ENCODE data around the gene CCDC74B. TPM values are rescaled to one million over a fixed set of nuclear protein-coding genes. Genes with fewer than 3 reads are reported as not detected.
"Not testable (repeated sequence)": the region's sequence is repeated elsewhere in the genome, so short reads cannot be mapped to it uniquely, and the experiment has no call there.

CCDC74B gene
- total RNA-seq, 1 experiment from 2014 or later: 52.8 TPM

GRCh38 chr2:130166611-130167010 lies 21.7 kb upstream of the CCDC74B start:
- not testable (repeated sequence) for DNase-seq (ENCODE audit: low spot score)

- no peak for DNase-seq (ENCODE audit: low spot score)
Measured at GRCh38 chr2:130165293-130166016, 20.5 kb upstream of the CCDC74B start.

GRCh38 chr2:130162968-130163367 lies 18.1 kb upstream of the CCDC74B start:
- no peak for DNase-seq (ENCODE audit: low spot score)

GRCh38 chr2:130162486-130162885 lies 17.6 kb upstream of the CCDC74B start:
- not testable (repeated sequence) for DNase-seq (ENCODE audit: low spot score)

- DNase-seq (ENCODE audit: low spot score): not testable (repeated sequence)
Measured at GRCh38 chr2:130160838-130161705, 16.2 kb upstream of the CCDC74B start.

DNA sequence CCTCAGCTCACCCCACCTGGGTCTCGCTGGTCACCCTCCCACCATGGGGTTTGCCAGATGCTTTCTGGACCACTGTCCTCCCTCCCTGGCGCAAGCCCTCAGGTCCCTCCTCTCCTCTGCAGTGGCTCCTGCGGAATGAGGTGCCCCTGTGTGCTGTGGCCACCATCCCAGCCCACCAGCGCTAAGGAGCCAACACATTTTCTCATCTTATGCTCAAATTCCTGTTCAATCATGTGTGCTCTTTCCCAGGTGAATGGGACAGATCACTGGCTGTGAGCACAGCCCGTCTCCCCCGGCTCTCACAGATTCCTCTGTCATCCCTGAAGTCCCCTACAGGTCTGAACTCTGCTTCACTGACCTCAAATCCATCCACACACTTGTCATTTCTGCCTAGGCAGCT lies 15.2 kb upstream of the CCDC74B start:
- DNase-seq (ENCODE audit: low spot score): no peak

DNA sequence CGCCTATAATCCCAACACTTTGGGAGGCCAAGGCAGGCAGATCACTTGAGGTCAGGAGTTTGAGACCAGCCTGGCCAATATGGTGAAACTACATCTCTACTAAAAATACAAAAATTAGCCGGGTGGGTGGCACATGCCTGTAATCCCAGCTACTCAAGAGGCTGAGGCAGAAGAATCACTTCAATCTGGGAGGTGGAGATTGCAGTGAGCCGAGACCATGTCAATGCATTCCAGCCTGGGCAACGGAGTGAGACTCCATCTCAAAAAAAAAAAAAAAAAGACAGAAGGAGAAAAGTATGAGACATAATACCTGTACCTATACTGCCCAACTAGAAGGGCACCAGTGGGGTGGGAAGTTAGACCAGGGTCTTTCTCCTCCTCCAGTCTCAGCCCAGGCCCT lies 14.5 kb upstream of the CCDC74B start:
- not testable (repeated sequence) for DNase-seq (ENCODE audit: low spot score)

- no peak for DNase-seq (ENCODE audit: low spot score)
Measured at GRCh38 chr2:130158631-130159030, 13.7 kb upstream of the CCDC74B start.

- not testable (repeated sequence) for DNase-seq (ENCODE audit: low spot score)
Measured at GRCh38 chr2:130157825-130158514, 13.1 kb upstream of the CCDC74B start.

GRCh38 chr2:130157354-130157753 lies 12.4 kb upstream of the CCDC74B start:
- DNase-seq (ENCODE audit: low spot score): not testable (repeated sequence)

GRCh38 chr2:130156624-130157004 lies 11.7 kb upstream of the CCDC74B start:
- no peak for DNase-seq (ENCODE audit: low spot score)

DNA sequence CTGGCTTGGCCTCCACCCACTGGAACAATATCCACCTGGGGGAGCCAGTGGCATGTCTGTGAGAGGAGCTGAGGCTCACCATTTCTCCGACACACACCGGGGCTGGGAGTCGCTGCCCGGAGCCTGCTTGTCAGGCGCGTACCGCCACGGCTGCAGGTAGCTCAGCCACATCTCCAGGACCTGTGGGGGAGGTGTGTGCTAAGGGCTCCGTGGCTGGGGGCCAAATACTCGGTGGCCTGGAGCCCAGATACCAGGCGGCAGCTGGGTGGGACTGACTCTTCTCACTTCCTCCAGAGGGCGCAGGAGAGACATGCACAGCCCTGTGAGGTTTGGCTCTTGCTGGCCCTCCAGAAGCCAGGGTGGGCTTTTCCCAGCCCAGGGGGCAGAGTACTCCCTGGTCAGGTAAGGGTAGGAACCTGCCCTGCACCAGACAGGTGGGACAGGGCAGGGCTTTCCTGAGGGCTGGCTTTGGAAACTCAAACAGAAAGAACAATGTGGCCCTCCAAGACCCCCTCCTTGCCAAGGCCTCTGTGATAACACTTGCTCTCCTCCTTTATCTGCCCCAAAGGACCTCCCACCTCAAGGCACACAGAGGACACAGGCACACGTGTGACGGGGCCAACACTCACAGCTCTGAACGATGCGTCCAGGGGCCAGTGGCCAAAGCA lies 11.2 kb upstream of the CCDC74B start:
- peak; percentile 49 for DNase-seq (ENCODE audit: low spot score)

- no peak for DNase-seq (ENCODE audit: low spot score)
Measured at GRCh38 chr2:130154773-130155765, 10.2 kb upstream of the CCDC74B start.

- DNase-seq (ENCODE audit: low spot score): not testable (repeated sequence)
Measured at GRCh38 chr2:130154423-130154770, 9.5 kb upstream of the CCDC74B start.

- DNase-seq (ENCODE audit: low spot score): not testable (repeated sequence)
Measured at GRCh38 chr2:130153721-130154422, 9.0 kb upstream of the CCDC74B start.

DNA sequence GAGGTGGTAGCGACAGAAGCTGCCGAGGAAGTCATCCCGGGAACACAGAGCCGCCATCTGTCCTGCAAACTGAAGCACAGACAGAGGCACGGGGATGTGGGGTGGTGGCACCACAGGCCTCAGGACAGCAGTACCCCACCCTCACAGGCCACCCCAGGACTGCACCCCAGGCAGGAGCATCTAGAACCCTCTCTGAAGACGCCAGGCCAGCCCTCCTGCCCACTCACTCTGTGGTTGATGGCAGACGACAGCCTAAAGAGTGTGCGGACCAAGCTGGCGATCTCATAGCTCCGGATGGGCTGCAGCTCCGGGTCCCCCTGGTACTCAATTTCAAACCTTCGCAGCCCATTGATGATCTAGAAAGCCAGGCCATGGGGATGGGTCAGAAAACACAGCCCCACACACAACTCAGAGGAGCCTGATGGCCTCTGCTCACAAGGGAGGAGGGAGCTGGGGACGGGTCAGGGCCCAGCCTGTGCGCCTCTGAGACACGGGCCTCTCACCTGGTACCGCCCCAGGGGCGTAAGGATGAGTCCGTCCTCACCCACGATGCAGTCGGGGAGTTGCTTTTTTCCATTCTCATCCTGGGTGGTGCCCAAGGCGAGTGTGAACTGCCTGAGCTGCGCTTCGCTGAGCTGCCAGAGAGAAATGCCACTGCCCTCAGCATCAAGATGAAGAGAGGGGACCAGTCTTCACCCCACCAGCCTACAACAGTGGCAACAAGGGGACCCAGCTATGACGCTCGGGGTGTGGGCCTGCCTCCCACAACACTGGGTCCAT lies 8.1 kb upstream of the CCDC74B start:
- DNase-seq (ENCODE audit: low spot score): no peak

GRCh38 chr2:130152136-130152815 lies 7.4 kb upstream of the CCDC74B start:
- not testable (repeated sequence) for DNase-seq (ENCODE audit: low spot score)

DNA sequence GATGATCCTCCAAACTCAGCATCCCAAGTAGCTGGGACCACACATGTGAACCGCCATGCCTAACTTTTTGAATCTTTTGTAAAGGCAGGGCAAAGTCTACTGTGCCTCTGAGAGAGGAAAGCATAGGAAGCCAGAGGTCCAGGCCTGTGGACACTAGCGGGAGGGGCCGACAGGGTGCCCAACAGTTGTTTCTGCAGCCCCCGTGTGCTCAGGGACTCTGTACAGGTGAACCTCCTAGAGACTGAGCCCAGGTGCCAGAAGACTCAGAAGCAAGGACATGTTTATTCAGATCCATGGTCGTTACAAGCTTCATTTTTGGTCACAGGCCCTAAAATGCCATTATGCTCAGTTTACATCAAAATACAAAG lies 6.2 kb upstream of the CCDC74B start:
- not testable (repeated sequence) for DNase-seq (ENCODE audit: low spot score)

Data from A172 (cell line).